Activated CD4-positive, alpha-beta memory T cell treated with anti-CD3 and anti-CD28 coated beads, Interleukin-2, amount 10 ng/mL, durations not matched to agents 7 days and 5 days (primary cell): Measurements from ENCODE around the gene TLN1. TPM values are rescaled to one million over a fixed set of nuclear protein-coding genes. Genes with fewer than 3 reads are reported as not detected.

ENCODE experiments used
- CTCF ChIA-PET: fragments of 350-600 bp; sonication (Branson Sonifier 250); formaldehyde crosslinking; loops from one replicate; lab custom pipeline; 2021; ENCODE audit warnings: antibody characterized with exemption, inconsistent platforms; lab: Charles Lee
- POLR2A ChIA-PET: fragments of 350-600 bp; sonication (Branson Sonifier 250); formaldehyde crosslinking; loops from one replicate; lab custom pipeline; 2021; ENCODE audit warnings: antibody characterized with exemption; lab: Charles Lee
- DNase-seq: peaks from one replicate; pipeline ENCODE4 v3.0.0-alpha.2; 2020
- H3K27ac Mint-ChIP-seq: one replicate; pipeline ENCODE4 v1.8.0; 2021; ENCODE audit warnings: mild to moderate bottlenecking, mixed read lengths
- H3K27me3 Mint-ChIP-seq: one replicate; pipeline ENCODE4 v1.8.0; 2021; ENCODE audit warnings: mixed read lengths
- H3K36me3 Mint-ChIP-seq: one replicate; pipeline ENCODE4 v1.8.0; 2021; ENCODE audit warnings: low read depth, mixed read lengths
- H3K4me1 Mint-ChIP-seq: one replicate; pipeline ENCODE4 v1.8.0; 2021; ENCODE audit warnings: mixed read lengths
- H3K4me3 Mint-ChIP-seq: one replicate; pipeline ENCODE4 v1.8.0; 2021; ENCODE audit warnings: mild to moderate bottlenecking, mixed read lengths
- H3K9me3 Mint-ChIP-seq: one replicate; pipeline ENCODE4 v1.8.0; 2021; ENCODE audit warnings: mixed read lengths
- total RNA-seq, 2 experiments: library from RNA; stranded (reverse); gene quantifications; one replicate each; pipeline ENCODE4 v1.2.3, GENCODE V29; 2021

TLN1 gene, protein sequence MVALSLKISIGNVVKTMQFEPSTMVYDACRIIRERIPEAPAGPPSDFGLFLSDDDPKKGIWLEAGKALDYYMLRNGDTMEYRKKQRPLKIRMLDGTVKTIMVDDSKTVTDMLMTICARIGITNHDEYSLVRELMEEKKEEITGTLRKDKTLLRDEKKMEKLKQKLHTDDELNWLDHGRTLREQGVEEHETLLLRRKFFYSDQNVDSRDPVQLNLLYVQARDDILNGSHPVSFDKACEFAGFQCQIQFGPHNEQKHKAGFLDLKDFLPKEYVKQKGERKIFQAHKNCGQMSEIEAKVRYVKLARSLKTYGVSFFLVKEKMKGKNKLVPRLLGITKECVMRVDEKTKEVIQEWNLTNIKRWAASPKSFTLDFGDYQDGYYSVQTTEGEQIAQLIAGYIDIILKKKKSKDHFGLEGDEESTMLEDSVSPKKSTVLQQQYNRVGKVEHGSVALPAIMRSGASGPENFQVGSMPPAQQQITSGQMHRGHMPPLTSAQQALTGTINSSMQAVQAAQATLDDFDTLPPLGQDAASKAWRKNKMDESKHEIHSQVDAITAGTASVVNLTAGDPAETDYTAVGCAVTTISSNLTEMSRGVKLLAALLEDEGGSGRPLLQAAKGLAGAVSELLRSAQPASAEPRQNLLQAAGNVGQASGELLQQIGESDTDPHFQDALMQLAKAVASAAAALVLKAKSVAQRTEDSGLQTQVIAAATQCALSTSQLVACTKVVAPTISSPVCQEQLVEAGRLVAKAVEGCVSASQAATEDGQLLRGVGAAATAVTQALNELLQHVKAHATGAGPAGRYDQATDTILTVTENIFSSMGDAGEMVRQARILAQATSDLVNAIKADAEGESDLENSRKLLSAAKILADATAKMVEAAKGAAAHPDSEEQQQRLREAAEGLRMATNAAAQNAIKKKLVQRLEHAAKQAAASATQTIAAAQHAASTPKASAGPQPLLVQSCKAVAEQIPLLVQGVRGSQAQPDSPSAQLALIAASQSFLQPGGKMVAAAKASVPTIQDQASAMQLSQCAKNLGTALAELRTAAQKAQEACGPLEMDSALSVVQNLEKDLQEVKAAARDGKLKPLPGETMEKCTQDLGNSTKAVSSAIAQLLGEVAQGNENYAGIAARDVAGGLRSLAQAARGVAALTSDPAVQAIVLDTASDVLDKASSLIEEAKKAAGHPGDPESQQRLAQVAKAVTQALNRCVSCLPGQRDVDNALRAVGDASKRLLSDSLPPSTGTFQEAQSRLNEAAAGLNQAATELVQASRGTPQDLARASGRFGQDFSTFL (N-terminal part only)
- 100 to 1,000 TPM; 341 to 354 TPM for total RNA-seq

DNA sequence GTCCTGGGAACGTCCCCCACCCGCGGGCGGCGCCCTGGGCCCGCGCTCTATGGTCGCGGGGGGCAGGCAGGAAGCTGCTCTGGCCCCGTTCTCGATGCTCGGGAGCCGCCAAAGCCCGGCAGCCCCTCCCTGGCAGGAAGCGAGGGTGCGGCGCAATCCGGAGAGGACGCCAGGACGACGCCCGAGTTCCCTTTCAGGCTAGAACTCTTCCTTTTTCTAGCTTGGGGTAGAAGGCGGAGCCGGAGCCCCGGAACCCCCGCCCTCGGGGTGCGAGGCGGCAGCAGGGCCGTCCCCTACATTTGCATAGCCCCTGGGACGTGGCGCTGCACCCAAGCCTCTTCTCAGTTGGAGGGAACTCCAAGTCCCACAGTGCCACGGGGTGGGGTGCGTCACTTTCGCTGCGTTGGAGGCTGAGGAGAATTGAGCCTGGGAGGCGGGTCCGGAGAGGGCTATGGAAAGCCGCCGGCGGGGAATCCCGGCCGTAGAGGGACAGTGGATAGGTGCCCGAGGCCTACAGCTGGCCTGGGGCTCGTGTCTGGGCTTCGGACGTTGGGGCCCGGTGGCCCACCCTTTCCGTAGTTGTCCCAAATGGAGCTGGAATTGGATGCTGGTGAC, at the start of gene TLN1, which contains the start of gene CREB3:
TSS of gene TLN1 (minus strand) at position 11 of the 615 bp plus-strand sequence. CDS start 6,501 bp downstream, outside the sequence.
TSS of gene CREB3 (plus strand) at position 482 of the 615 bp plus-strand sequence. CDS start at position 589, 107 bp downstream.
- no peaks in the 10 kb centered on the region for H3K9me3 Mint-ChIP-seq
- ChIA-PET CTCF (interaction anchor here (0.6 to 8.0 kb wide), 17 partner anchors 12 to 661 kb away, joined by 3 to 95 read pairs (median 4); partner anchors contain the start of genes ARHGEF39, CCDC107, GBA2 and RGP1), POLR2A (interaction anchor here (0.8 to 7.6 kb wide), 22 partner anchors 9 to 629 kb away, joined by 3 to 147 read pairs (median 6); partner anchors contain the start of genes ARHGEF39, CCDC107, GBA2 and GNE)
- peak; percentile 99 for DNase-seq
- no peak within 1 kb of the TSS for H3K4me3 Mint-ChIP-seq
- peaks cover 37% of the 10 kb centered on the region for H3K36me3 Mint-ChIP-seq
- no peaks in the 10 kb centered on the region for H3K27me3 Mint-ChIP-seq
- peaks cover 23% of the 10 kb centered on the region for H3K4me1 Mint-ChIP-seq
- H3K27ac Mint-ChIP-seq = peak within 1 kb of the TSS; percentile 89

- Mint-ChIP-seq H3K4me1 (no peaks in the 10 kb centered on the region), H3K27me3 (no peaks in the 10 kb centered on the region), H3K36me3 (peaks cover 21% of the 10 kb centered on the region), H3K9me3 (no peaks in the 10 kb centered on the region), H3K4me3 (no peak overlapping the region), H3K27ac (no peak overlapping the region)
- CTCF ChIA-PET = interaction anchor here (1.5 to 1.6 kb wide), 2 partner anchors 9 to 121 kb away, joined by 4 to 5 read pairs; no protein-coding TSS in a partner anchor
- POLR2A ChIA-PET = interaction anchor here (1.1 kb wide), 1 partner anchor 25 kb away, joined by 3 read pairs; no protein-coding TSS in a partner anchor
- no peak for DNase-seq
These were observed 49.1 kb upstream of the TLN1 start for GRCh38 chr9:35781066-35781465.

GRCh38 chr9:35778496-35778895, 46.5 kb upstream of the TLN1 start:
- no peaks in the 10 kb centered on the region for H3K9me3 Mint-ChIP-seq
- ChIA-PET CTCF (interaction anchor here (0.8 to 2.2 kb wide), 7 partner anchors 12 to 176 kb away, joined by 3 to 8 read pairs (median 4); no protein-coding TSS in a partner anchor), POLR2A (no interaction called here)
- peaks cover 9% of the 10 kb centered on the region for H3K36me3 Mint-ChIP-seq
- DNase-seq = no peak
- H3K27ac Mint-ChIP-seq = no peak overlapping the region
- H3K4me1 Mint-ChIP-seq = no peaks in the 10 kb centered on the region
- H3K4me3 Mint-ChIP-seq = no peak overlapping the region
- no peaks in the 10 kb centered on the region for H3K27me3 Mint-ChIP-seq

DNA sequence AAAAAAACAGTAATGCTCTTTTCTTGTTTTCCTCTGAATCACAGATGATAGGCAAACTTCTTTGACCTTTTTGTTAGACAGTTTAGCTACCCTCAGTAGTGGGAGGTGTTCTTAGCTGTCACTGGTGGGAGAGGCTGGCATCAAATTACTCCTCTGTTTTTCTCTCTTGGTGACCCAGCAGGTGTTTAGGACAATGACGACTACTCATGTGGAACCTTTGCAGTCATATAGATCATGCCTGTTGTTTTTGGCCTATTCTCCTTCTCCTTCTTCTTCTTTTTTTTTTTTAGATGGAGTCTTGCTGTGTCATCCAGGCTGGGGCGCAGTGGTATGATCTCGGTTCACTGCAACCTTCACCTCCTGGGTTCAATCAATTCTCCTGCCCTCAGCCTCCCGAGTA, 44.0 kb upstream of the TLN1 start:
- ChIA-PET POLR2A (no interaction called here), CTCF (interaction anchor here (1.1 to 1.3 kb wide), 3 partner anchors 14 to 27 kb away, joined by 3 to 6 read pairs (median 4); partner anchors contain the start of genes GBA2 and RGP1)
- H3K9me3 Mint-ChIP-seq = no peaks in the 10 kb centered on the region
- no peak overlapping the region for H3K4me3 Mint-ChIP-seq
- no peak for DNase-seq
- H3K36me3 Mint-ChIP-seq = peaks cover 5% of the 10 kb centered on the region
- H3K4me1 Mint-ChIP-seq = no peaks in the 10 kb centered on the region
- H3K27me3 Mint-ChIP-seq = no peaks in the 10 kb centered on the region
- no peak overlapping the region for H3K27ac Mint-ChIP-seq

DNA sequence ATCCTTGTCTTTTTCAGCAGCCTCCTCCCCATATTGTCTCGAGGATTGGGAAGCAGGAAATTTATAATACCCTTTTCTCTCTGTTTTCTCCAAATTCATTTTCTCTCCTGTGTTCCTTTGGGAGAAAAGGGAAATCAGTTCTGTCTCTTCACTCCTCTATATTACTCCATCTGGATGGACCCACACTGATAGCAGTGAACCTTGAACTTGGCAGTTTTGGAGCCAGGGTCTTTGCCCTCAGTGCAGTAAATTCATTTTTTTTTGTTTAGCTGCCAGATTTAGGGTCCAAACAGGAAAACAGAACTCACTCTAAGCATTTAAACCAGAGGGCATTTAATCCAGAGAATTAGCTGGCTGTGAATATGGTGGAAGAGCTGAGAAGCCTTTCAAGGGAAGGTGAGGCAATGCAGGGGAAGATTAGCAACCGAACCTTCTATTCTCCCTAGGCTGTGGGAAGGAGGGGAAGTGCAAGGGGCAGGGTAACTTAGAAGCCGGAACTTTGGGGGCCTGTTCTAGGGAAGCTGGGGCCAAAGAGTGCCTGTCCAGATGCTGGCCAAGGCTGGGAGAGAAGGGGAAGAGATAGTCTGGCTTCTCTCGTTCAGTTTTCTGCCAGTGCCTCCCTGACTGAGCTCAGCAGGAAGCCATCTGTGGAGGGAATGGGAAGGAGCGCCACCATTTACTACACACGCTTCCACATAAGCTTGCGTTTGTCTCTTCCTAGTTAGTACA, 43.1 kb upstream of the TLN1 start:
- ChIA-PET CTCF (interaction anchor here (0.8 to 1.3 kb wide), 6 partner anchors 15 to 128 kb away, joined by 3 to 6 read pairs (median 3); partner anchors contain the start of genes GBA2 and RGP1), POLR2A (no interaction called here)
- no peaks in the 10 kb centered on the region for H3K27me3 Mint-ChIP-seq
- H3K4me1 Mint-ChIP-seq = no peaks in the 10 kb centered on the region
- no peaks in the 10 kb centered on the region for H3K9me3 Mint-ChIP-seq
- peaks cover under 1% of the 10 kb centered on the region for H3K36me3 Mint-ChIP-seq
- H3K4me3 Mint-ChIP-seq = no peak overlapping the region
- H3K27ac Mint-ChIP-seq = no peak overlapping the region
- no peak for DNase-seq

DNA sequence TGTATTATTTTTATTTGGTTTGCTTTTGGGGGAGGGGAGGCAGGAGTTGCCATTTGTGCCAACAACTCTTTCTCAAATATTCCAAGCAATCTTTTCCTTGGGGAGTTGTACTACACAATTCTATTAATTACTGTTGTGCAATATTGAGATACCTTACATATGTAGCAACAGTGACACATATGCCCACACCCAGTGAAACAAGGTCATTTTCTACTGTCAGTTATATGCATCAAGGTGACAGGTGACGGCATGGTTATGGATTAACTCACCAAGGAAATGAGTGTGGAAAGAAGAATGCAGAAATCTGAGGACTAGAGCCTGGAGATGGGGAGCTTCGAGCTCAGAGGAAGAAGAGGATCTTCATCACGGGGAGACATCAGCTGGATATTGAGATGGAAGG, 39.9 kb upstream of the TLN1 start:
- Mint-ChIP-seq H3K36me3 (no peaks in the 10 kb centered on the region), H3K4me3 (no peak overlapping the region), H3K4me1 (no peaks in the 10 kb centered on the region), H3K27ac (no peak overlapping the region), H3K27me3 (no peaks in the 10 kb centered on the region), H3K9me3 (no peaks in the 10 kb centered on the region)
- ChIA-PET POLR2A (interaction anchor here (2.0 kb wide), 1 partner anchor 11 kb away, joined by 5 read pairs; no protein-coding TSS in a partner anchor), CTCF (interaction anchor here (0.8 to 1.2 kb wide), 3 partner anchors 8 to 110 kb away, joined by 3 to 4 read pairs (median 4); no protein-coding TSS in a partner anchor)
- no peak for DNase-seq

DNA sequence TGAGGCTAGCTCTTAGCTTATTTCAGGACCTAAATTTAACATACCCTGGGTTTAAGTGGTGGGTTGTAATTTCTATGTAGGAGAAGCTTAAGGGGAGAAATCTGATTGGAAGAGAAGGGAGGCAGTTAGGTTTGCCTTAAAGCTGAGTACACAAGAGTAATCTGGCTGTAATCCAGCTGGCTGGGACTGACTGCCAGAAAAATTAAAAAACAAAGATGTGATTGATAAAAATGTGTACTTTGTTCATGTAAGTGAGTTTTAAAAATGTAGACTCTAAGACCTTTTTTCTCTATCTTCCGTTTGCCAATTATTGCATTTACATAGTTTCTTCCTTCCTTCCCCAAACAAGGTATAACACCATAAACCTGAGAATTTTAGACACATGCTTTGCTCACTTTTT, 39.5 kb upstream of the TLN1 start:
- no peak overlapping the region for H3K27ac Mint-ChIP-seq
- CTCF ChIA-PET = interaction anchor here (0.6 to 0.8 kb wide), 2 partner anchors 15 to 26 kb away, joined by 3 to 4 read pairs; no protein-coding TSS in a partner anchor
- H3K4me1 Mint-ChIP-seq = no peaks in the 10 kb centered on the region
- no peak overlapping the region for H3K4me3 Mint-ChIP-seq
- DNase-seq = no peak
- H3K36me3 Mint-ChIP-seq = no peaks in the 10 kb centered on the region
- POLR2A ChIA-PET = interaction anchor here (1.2 to 2.0 kb wide), 2 partner anchors 11 to 23 kb away, joined by 4 to 5 read pairs; partner anchors contain the start of genes GBA2 and RGP1
- H3K27me3 Mint-ChIP-seq = no peaks in the 10 kb centered on the region
- H3K9me3 Mint-ChIP-seq = no peaks in the 10 kb centered on the region

- Mint-ChIP-seq H3K27me3 (no peaks in the 10 kb centered on the region), H3K27ac (no peak overlapping the region), H3K4me1 (no peaks in the 10 kb centered on the region), H3K4me3 (no peak overlapping the region), H3K36me3 (no peaks in the 10 kb centered on the region), H3K9me3 (no peaks in the 10 kb centered on the region)
- ChIA-PET CTCF (interaction anchor here (0.6 to 0.8 kb wide), 2 partner anchors 14 to 26 kb away, joined by 3 to 4 read pairs; no protein-coding TSS in a partner anchor), POLR2A (interaction anchor here (1.2 to 2.0 kb wide), 2 partner anchors 10 to 23 kb away, joined by 4 to 5 read pairs; partner anchors contain the start of genes GBA2 and RGP1)
- no peak for DNase-seq
These were observed 39.1 kb upstream of the TLN1 start for GRCh38 chr9:35771075-35771433.

GRCh38 chr9:35769763-35770162, 37.8 kb upstream of the TLN1 start:
- no peak for DNase-seq
- Mint-ChIP-seq H3K4me3 (no peak overlapping the region), H3K27me3 (no peaks in the 10 kb centered on the region), H3K27ac (no peak overlapping the region), H3K4me1 (no peaks in the 10 kb centered on the region), H3K36me3 (no peaks in the 10 kb centered on the region), H3K9me3 (no peaks in the 10 kb centered on the region)
- ChIA-PET CTCF (interaction anchor here (0.7 to 2.0 kb wide), 4 partner anchors 14 to 295 kb away, joined by 3 to 6 read pairs (median 4); no protein-coding TSS in a partner anchor), POLR2A (interaction anchor here (2.1 kb wide), 1 partner anchor 21 kb away, joined by 7 read pairs; the partner anchor contains the start of genes GBA2 and RGP1)

GRCh38 chr9:35767458-35767857, 35.5 kb upstream of the TLN1 start:
- ChIA-PET POLR2A (no interaction called here), CTCF (interaction anchor here (1.3 kb wide), 1 partner anchor 59 kb away, joined by 3 read pairs; no protein-coding TSS in a partner anchor)

More at GRCh38 chr9:35767458-35767857, 35.5 kb upstream of the TLN1 start:
- no peak for DNase-seq
- H3K27me3 Mint-ChIP-seq = no peaks in the 10 kb centered on the region
- no peak overlapping the region for H3K27ac Mint-ChIP-seq
- H3K36me3 Mint-ChIP-seq = no peaks in the 10 kb centered on the region
- no peaks in the 10 kb centered on the region for H3K4me1 Mint-ChIP-seq
- H3K9me3 Mint-ChIP-seq = no peaks in the 10 kb centered on the region
- H3K4me3 Mint-ChIP-seq = no peak overlapping the region
